Smooth muscle cell (in vitro differentiated cells): ENCODE measurements around the gene PSRC1. TPM values are rescaled to one million over a fixed set of nuclear protein-coding genes. Genes with fewer than 3 reads are reported as not detected.

ENCODE experiments used
- DNase-seq: peaks from one replicate; lab custom pipeline; 2025; ENCODE audit not compliant: unreplicated experiment; lab: John Stamatoyannopoulos, UW
- H2AFZ ChIP-seq: fragments of 200-600 bp; sonication (generic); 2 replicates; pipeline ENCODE4 v1.6.0; 2016; ENCODE audit warnings: antibody characterized with exemption, low read depth, mild to moderate bottlenecking
- H3F3A ChIP-seq: fragments of 200-600 bp; sonication (generic); 2 replicates; pipeline ENCODE4 v1.6.0; 2017; ENCODE audit warnings: antibody characterized with exemption, low read depth
- H3K27ac ChIP-seq: fragments of 200-600 bp; sonication (generic); 2 replicates; pipeline ENCODE4 v1.5.1; 2016; ENCODE audit warnings: low read depth, mild to moderate bottlenecking
- H3K27me3 ChIP-seq: fragments of 200-600 bp; sonication (generic); 2 replicates; pipeline ENCODE4 v1.6.1; 2016; ENCODE audit warnings: low read depth, mild to moderate bottlenecking
- H3K36me3 ChIP-seq: fragments of 200-600 bp; sonication (generic); 2 replicates; pipeline ENCODE4 v1.5.1; 2016; ENCODE audit warnings: low read depth
- H3K4me1 ChIP-seq: fragments of 200-600 bp; sonication (generic); 2 replicates; pipeline ENCODE4 v1.5.1; 2016; ENCODE audit warnings: low read depth
- H3K4me2 ChIP-seq: fragments of 200-600 bp; sonication (generic); 2 replicates; pipeline ENCODE4 v1.6.0; 2016; ENCODE audit warnings: mild to moderate bottlenecking
- H3K4me3 ChIP-seq: fragments of 200-600 bp; sonication (generic); 2 replicates; pipeline ENCODE4 v1.5.1; 2016; ENCODE audit warnings: mild to moderate bottlenecking
- H3K79me2 ChIP-seq: fragments of 200-600 bp; sonication (generic); 2 replicates; pipeline ENCODE4 v1.6.0; 2016; ENCODE audit warnings: low read depth, mild to moderate bottlenecking
- H3K9ac ChIP-seq: fragments of 200-600 bp; sonication (generic); 2 replicates; pipeline ENCODE4 v1.6.0; 2016; ENCODE audit warnings: low read depth
- H3K9me3 ChIP-seq: fragments of 200-600 bp; sonication (generic); replicated peaks from 2 replicates; pipeline ENCODE4 v1.5.1; 2016; ENCODE audit warnings: low read depth
- H4K20me1 ChIP-seq: fragments of 200-600 bp; sonication (generic); 2 replicates; pipeline ENCODE4 v1.6.0; 2016; ENCODE audit warnings: low read depth
- WGBS: methylation state at CpG from one replicate; pipeline ENCODE4 v1.1.7; 2016; ENCODE audit warnings: low lambda C conversion rate; 5-methylcytosine and 5-hydroxymethylcytosine counted together
- polyA plus RNA-seq: library from polyadenylated mRNA; unstranded; fragments of >200 nt; fragmentation: Nextera tagmentation; extraction: Ambion mirVana; gene quantifications from 2 replicates; pipeline ENCODE4 v1.2.1, GENCODE V29; 2016
- total RNA-seq: library from RNA; depleted of rRNA; stranded (reverse); fragments of >200 nt; gene quantifications from 2 replicates; pipeline ENCODE4 v1.2.3, GENCODE V29; 2014
- TF ChIP-seq, protein P1 (sequence below): fragments of 200-600 bp; sonication (generic); IDR thresholded peaks from 2 replicates; pipeline ENCODE4 v1.5.1; 2017; ENCODE audit warnings: borderline replicate concordance, mild to moderate bottlenecking, antibody characterized with exemption; ENCODE audit not compliant: insufficient read depth, poor library complexity, severe bottlenecking

The PSRC1 gene
- total and polyA plus RNA-seq, 2 experiments from 2014 or later: 5.5 to 10.8 TPM

DNA sequence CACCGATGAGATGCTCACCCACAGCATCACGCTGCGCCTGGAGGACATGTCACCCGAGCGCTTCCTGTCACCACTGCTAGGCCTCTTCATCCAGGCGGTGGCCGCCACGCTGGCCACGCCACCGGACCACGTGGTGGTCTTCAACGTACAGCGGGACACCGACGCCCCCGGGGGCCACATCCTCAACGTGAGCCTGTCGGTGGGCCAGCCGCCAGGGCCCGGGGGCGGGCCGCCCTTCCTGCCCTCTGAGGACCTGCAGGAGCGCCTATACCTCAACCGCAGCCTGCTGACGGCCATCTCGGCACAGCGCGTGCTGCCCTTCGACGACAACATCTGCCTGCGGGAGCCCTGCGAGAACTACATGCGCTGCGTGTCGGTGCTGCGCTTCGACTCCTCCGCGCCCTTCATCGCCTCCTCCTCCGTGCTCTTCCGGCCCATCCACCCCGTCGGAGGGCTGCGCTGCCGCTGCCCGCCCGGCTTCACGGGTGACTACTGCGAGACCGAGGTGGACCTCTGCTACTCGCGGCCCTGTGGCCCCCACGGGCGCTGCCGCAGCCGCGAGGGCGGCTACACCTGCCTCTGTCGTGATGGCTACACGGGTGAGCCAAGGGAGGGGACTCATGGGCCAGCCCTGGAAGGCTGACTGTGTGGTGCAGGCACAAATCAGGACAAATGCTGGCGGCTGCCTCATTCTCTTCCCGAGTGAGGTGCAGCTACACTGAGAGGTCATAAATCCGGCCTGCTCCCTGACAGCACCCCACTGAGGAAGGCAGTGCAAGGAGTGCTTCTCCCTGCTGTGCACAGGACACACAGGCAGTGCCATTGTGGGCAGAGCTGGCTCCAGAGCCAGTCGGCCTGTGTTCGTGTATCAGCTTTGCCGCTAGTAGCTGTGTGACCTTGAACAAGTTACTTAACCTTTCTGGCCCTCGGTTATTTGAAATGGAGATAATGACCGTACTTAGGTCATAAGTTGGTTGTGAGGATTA is 24.2 kb downstream of the PSRC1 start:
- TF ChIP-seq, protein P1, sequence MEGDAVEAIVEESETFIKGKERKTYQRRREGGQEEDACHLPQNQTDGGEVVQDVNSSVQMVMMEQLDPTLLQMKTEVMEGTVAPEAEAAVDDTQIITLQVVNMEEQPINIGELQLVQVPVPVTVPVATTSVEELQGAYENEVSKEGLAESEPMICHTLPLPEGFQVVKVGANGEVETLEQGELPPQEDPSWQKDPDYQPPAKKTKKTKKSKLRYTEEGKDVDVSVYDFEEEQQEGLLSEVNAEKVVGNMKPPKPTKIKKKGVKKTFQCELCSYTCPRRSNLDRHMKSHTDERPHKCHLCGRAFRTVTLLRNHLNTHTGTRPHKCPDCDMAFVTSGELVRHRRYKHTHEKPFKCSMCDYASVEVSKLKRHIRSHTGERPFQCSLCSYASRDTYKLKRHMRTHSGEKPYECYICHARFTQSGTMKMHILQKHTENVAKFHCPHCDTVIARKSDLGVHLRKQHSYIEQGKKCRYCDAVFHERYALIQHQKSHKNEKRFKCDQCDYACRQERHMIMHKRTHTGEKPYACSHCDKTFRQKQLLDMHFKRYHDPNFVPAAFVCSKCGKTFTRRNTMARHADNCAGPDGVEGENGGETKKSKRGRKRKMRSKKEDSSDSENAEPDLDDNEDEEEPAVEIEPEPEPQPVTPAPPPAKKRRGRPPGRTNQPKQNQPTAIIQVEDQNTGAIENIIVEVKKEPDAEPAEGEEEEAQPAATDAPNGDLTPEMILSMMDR: no peak
- 94% methylated on average over 69 of the region's 69 CpGs for WGBS
- no peak overlapping the region for H2AFZ ChIP-seq

DNA sequence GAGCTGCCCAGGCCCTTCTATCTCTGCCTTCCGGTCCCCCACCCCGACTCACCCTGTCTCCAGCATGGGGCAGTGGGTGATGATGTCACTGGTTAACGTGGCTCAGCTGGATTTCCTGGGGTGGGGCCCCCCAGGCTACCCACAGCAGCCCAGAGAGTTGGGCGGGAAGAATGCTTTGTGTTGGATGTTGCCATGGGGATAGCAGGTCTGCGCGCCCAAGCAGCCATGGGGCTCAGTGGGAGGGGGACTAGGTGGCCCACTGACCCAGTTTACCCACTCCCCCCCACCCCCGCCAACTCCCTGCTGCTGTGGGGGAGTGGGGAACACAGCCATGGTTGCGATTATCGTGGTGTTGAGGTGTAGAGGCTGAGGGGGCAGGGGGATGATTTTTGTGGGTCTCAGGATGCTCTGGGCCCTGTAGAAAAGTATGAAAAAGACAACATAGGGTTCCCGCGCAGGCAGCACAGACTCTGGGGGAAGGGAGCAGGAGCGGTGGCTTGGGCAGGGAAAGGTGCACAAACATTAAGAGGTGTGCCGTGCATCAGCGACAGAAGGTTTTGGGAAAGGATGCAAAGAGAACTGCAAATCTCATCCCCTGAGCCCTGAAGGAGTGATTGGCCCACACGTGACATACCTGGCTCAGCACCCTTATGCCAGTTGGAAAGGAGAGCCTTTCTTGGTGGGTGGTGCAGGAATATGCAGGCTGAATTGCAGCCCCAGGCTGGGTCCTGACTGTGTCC is 25.1 kb downstream of the PSRC1 start:
- H4K20me1 ChIP-seq: no peaks in the 10 kb centered on the region
- no peaks in the 10 kb centered on the region for H3K36me3 ChIP-seq
- no peak overlapping the region for H3K27ac ChIP-seq
- H3K4me1 ChIP-seq: peaks cover 27% of the 10 kb centered on the region
- TF ChIP-seq, protein P1: no peak
- H3K4me3 ChIP-seq: no peak overlapping the region
- WGBS: 82% methylated on average over 14 of the region's 15 CpGs
- H3K27me3 ChIP-seq: no peaks in the 10 kb centered on the region
- H3F3A ChIP-seq: no peaks in the 10 kb centered on the region
- H3K79me2 ChIP-seq: no peaks in the 10 kb centered on the region
- no peak overlapping the region for H3K9ac ChIP-seq
- H2AFZ ChIP-seq: no peak overlapping the region
- H3K4me2 ChIP-seq: no peak overlapping the region
- no peak for DNase-seq
- no peaks in the 10 kb centered on the region for H3K9me3 ChIP-seq

More for the DNA sequence above, 24.2 kb downstream of the PSRC1 start:
- Histone ChIP-seq H3K9ac (no peak overlapping the region), H3K27ac (no peak overlapping the region), H3K36me3 (no peaks in the 10 kb centered on the region), H3K79me2 (no peaks in the 10 kb centered on the region), H3K4me3 (no peak overlapping the region), H4K20me1 (no peaks in the 10 kb centered on the region), H3K27me3 (no peaks in the 10 kb centered on the region), H3K4me1 (peaks cover 22% of the 10 kb centered on the region), H3K4me2 (no peak overlapping the region), H3F3A (no peaks in the 10 kb centered on the region), H3K9me3 (no peaks in the 10 kb centered on the region)
- DNase-seq: no peak

DNA sequence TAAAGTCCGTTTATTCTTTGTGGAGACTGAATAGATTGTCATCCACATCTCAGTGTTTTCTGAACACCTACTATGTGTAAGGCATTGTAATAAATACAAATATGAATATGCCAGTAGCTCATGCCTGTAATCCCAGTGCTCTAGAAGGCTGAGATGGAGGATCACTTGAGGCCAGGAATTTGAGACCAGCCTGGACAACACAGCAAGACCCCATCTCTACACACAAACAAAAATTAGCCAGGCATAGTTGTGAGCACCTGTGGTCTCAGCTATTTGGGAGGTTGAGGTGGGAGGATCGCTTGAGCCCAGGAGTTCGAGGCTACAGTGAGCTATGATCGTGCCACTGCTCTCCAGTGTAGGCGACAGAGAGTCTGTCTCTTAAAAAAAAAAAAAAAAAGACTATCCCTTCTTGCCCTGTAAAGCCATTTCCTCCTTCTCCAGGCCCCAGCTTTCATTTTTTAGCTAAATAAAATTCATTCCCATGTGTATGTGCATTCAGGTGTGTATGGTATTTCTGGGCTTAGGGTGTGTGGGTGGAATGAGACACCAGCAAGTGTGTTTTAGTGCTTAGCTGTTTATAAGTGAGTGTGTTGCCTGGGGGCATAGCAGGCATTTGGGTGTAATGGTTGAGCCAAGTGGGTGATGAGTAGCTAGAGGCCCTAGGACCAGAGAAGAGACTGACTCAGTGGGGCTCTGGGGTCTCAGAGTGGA is 25.8 kb downstream of the PSRC1 start:
- Histone ChIP-seq H3K9ac (no peak overlapping the region), H4K20me1 (no peaks in the 10 kb centered on the region), H3K79me2 (no peaks in the 10 kb centered on the region), H3F3A (no peaks in the 10 kb centered on the region), H3K27ac (no peak overlapping the region), H3K9me3 (no peaks in the 10 kb centered on the region), H2AFZ (no peak overlapping the region), H3K36me3 (no peaks in the 10 kb centered on the region), H3K4me1 (peaks cover 27% of the 10 kb centered on the region), H3K4me3 (no peak overlapping the region), H3K27me3 (no peaks in the 10 kb centered on the region), H3K4me2 (no peak overlapping the region)
- TF ChIP-seq, protein P1: no peak
- WGBS: 91% methylated on average over 5 of the region's 5 CpGs
- no peak for DNase-seq
